ENCODE results near the gene HTRA3. TPM values are rescaled to one million over a fixed set of nuclear protein-coding genes. Genes with fewer than 3 reads are reported as not detected.
A peak's percentile ranks its signal among the peaks of the same experiment; 100 is the strongest.

Gene HTRA3
- total and polyA plus RNA-seq, 8 donors = 0.56 to 15.6 (median 2.7) TPM

DNA sequence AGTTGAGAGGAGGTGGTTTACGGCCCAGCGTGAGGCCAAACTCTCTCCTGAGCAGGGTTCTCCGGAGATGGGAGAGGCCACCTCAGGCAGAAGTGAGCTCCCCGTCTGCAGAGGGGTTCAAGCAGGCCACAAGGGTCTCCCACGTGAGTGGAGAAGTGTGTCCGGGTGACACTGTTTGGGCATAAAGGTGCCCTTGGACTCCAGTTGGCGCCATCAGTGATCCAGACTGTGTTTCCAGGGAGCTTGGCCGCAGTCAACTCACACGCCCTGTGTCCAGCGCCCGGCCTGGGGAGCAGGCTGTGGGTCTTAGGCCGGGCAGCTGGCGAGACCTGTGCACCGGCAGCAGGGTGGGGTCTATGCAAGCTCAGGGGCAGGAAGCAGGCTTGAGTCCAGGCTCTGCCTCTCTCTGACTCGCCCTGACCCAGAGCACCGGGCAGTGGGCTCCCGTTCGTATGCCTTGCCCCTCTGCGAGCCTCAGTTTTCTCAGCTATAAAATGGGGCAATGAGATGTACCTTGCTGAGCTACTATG, 24.6 kb upstream of the HTRA3 start:
- intact Hi-C loops (cut with DNase I) = loop anchor here in 2 of 3 donors (5.0 kb wide), 1 partner anchor 162 kb away; no protein-coding TSS in a partner anchor
- no peak for TF ChIP-seq CTCF (IDR thresholded peaks at IDR 0.05)
- FAIRE-seq (no peak), ATAC-seq (no peak), DNase-seq (peak in 1 of 6 donors; percentile 44)
- H3K4me1 ChIP-seq = no peaks in the 10 kb centered on the region
- no peaks in the 10 kb centered on the region for H3K36me3 ChIP-seq
- H3K4me3 ChIP-seq = no peak overlapping the region
- no peaks in the 10 kb centered on the region for H3K27me3 ChIP-seq
- H3K27ac ChIP-seq = no peak overlapping the region
- no peaks in the 10 kb centered on the region for H3K9me3 ChIP-seq
- 89 to 95% methylated on average over 19 of the region's 19 CpGs for WGBS, 2 donors

DNA sequence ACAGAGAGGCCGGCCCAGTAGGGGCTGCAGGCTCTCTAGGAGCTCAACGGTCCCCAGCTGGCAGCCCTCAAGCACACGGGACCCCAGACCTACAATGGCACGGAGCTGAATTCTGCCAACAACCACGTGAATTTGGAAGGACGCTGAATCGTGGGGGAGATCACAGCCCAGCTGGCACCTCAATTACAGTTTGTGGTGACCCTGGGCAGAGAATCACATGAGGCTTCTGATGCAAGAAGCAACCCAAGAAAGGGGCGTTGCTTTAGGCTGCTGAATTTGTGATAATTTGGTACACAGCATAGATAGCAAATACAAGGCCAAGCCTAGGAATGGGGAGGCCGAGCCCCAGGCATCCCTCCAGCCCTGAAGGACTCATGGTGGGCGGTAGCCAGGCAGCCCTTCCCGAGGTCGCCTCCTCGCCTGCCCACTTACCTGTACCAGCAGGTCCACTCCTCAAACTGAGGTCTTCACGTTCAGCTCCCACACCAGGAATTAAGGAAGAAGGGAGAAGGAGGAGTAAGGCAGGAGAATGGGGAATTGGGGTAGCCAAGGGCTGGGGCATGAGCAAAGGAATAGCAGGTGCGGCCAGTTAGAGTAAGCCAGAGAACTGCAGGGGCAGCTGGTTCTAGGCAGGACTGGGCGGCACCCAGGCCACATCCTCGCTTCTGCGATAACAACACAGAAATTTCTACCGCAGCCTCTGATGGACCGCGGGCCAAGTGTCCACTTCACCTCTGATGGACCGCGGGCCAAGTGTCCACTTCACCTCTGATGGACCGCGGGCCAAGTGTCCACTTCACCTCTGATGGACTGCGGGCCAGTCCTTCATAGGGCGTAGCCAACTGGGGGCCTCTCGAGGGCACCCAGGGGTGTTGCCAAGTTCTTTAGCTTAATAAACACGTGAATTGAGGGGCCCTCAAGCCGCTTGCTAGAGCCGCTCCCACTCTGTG, 23.4 kb upstream of the HTRA3 start:
- Histone ChIP-seq H3K4me3 (no peak overlapping the region), H3K27me3 (no peaks in the 10 kb centered on the region), H3K36me3 (no peaks in the 10 kb centered on the region), H3K4me1 (no peaks in the 10 kb centered on the region), H3K9me3 (no peaks in the 10 kb centered on the region), H3K27ac (no peak overlapping the region)
- ATAC-seq = no peak
- intact Hi-C loops (cut with DNase I) = no loop called here
- FAIRE-seq = no peak
- WGBS, 2 donors = 79 to 87% methylated on average over 31 of the region's 31 CpGs
- TF ChIP-seq CTCF (IDR thresholded peaks at IDR 0.05) = no peak
- DNase-seq = peak in 1 of 6 donors; percentile 24

DNA sequence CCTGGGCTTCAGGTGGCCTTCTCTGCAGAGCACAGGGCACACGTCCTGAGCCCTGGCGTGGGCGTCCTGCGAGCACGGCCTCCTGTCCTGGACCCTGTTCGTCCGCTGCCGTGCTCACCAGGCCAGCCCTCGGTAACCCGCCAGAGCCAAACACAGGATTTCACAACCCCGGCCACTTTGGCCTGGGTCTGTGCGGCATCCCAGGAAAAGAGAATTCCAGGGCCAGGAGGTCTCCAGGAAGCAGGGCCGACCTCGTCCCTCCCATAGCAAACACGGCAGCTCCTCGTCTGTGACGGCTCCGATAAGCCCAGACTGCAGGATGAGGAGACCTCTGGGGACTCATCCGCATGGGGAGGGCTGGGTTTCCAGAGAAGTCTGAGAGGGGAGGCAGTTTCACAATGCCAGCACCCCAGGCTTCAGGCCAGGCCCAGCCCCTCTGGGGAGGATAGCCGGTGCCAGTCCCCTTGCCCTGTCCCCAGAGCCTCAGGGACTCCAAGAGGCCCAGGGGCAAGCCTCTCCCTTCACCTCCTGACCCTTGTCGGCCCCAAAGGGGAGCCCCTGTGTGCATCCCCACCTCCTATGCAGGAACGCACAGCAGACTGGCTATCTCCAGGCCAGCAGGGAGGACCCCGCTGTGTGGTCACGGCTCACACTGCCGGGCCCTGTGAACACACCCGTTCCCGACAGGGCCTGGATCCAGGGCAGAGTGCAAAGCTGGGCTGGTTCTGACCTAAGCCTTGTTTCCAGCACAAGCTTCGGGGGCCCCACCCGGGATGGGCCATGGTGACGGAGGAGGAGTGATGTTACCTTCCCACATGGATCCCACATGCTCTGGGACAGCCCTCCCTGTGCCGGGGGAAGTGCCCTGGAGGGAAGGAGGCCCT, 22.3 kb upstream of the HTRA3 start:
- WGBS, 2 donors = 69 to 80% methylated on average over 31 of the region's 31 CpGs
- no peak overlapping the region for H3K4me3 ChIP-seq
- H3K27me3 ChIP-seq = no peaks in the 10 kb centered on the region
- no peaks in the 10 kb centered on the region for H3K4me1 ChIP-seq
- H3K36me3 ChIP-seq = no peaks in the 10 kb centered on the region
- DNase-seq (peak in 2 of 6 donors; percentile 15 to 65), ATAC-seq (peak in 2 of 4 donors; percentile 56 to 60), FAIRE-seq (no peak)
- intact Hi-C loops (cut with DNase I) = no loop called here
- no peak overlapping the region for H3K27ac ChIP-seq
- no peaks in the 10 kb centered on the region for H3K9me3 ChIP-seq
- no peak for TF ChIP-seq CTCF (IDR thresholded peaks at IDR 0.05)

DNA sequence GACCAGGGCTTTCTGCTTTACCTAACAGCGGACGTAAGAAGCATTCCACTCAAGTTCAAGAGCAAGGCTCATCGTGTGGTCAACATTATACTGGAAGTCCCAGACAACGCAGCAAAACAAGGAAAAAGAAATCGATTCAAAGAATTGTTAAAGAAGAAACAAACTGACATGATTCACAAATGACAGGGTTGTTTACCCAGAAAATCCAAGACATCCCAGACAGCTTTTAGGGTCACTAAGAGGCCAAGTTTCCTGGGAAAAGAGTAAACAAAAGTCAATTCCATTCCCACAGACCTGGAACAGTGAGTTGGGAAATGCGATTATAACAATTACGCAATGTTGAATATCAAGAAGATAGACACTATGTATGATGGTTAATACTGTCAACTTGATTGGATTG, 21.5 kb upstream of the HTRA3 start:
- Histone ChIP-seq H3K4me3 (no peak overlapping the region), H3K4me1 (no peaks in the 10 kb centered on the region), H3K27me3 (no peaks in the 10 kb centered on the region), H3K9me3 (no peaks in the 10 kb centered on the region), H3K27ac (no peak overlapping the region), H3K36me3 (no peaks in the 10 kb centered on the region)
- no peak for TF ChIP-seq CTCF (IDR thresholded peaks at IDR 0.05)
- ATAC-seq = no peak
- intact Hi-C loops (cut with DNase I) = no loop called here
- WGBS, 2 donors = 66 to 71% methylated on average over 7 of the region's 7 CpGs
- no peak for DNase-seq
- FAIRE-seq = no peak
